ENCODE data around the gene NFX1. TPM values are rescaled to one million over a fixed set of nuclear protein-coding genes. Genes with fewer than 3 reads are reported as not detected.

NFX1 gene
- total RNA-seq, 2 experiments from 2014 or later: 37.5 to 37.8 TPM

DNA sequence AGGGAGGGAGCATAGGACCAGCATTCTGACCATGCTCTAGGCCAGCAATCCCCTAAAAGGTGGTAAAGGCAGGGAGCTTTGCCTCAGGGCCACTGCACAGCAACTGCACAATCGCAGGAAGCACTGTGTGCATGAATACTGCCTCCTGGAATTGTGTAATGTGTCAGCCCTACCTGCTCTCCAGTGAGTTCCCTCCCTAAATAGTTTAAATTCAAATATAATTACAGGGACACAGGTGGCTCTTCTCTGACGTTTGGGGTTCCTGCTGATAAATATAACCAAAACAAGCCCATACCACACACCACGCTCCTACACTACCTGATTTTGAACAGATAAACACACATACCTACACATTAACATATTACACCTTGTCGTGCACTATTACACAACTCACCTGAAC lies 34.8 kb upstream of the NFX1 start:
- Mint-ChIP-seq H3K36me3 (ENCODE audit: low read depth) (peaks cover 66% of the 10 kb centered on the region), H3K9me3 (no peaks in the 10 kb centered on the region), H3K4me1 (peaks cover 14% of the 10 kb centered on the region), H3K27me3 (no peaks in the 10 kb centered on the region), H3K27ac (no peak overlapping the region), H3K4me3 (no peak overlapping the region)
- ChIA-PET POLR2A (interaction anchor here (0.9 kb wide), 1 partner anchor 9 kb away, joined by 3 read pairs; the partner anchor contains the start of genes BAG1 and CHMP5), CTCF (no interaction called here)
- DNase-seq: no peak

DNA sequence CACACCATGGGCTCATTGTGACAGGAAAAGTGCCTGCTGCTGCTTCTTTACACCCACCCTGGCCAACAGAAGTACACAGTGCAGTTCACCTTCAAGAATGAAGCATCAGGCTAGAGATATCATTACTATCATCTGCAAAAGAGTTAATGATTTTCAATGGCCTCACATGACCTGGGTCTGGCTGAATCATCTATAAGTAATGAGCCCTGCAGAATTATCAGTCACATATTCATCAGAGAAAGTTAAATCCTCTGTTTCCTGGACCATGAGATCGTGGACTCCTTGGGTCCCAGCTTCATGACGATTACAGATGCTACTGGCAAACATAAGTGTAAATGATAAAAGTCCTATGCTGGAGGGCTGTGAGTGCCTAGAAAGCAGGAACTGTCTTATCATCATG lies 34.1 kb upstream of the NFX1 start:
- no peak overlapping the region for H3K27ac Mint-ChIP-seq
- H3K36me3 Mint-ChIP-seq (ENCODE audit: low read depth): peaks cover 73% of the 10 kb centered on the region
- H3K4me1 Mint-ChIP-seq: peaks cover 21% of the 10 kb centered on the region
- no peak for DNase-seq
- H3K4me3 Mint-ChIP-seq: no peak overlapping the region
- ChIA-PET CTCF (no interaction called here), POLR2A (no interaction called here)
- H3K27me3 Mint-ChIP-seq: no peaks in the 10 kb centered on the region
- no peaks in the 10 kb centered on the region for H3K9me3 Mint-ChIP-seq

DNA sequence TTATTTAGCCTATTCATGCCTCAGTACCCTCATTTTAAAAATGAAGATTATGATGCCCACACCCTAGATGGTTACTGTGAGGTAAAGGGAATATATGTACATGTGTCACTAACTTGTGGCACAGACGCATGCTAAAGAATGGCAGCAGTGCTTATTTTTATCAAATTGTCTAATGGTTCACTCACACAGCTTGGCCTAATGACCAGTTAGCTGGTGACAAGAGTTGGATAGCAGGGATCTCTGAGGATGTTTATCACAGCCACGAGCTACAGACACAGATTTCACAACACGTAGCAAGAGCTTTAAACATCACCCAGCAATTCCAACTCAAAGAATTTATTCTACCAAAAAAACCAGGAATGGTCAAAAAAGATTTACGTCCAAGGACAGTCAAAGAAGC lies 33.0 kb upstream of the NFX1 start:
- peaks cover 28% of the 10 kb centered on the region for H3K4me1 Mint-ChIP-seq
- CTCF ChIA-PET: no interaction called here
- no peak overlapping the region for H3K27ac Mint-ChIP-seq
- H3K4me3 Mint-ChIP-seq: no peak overlapping the region
- POLR2A ChIA-PET: interaction anchor here (0.9 to 1.1 kb wide), 2 partner anchors 17 to 213 kb away, joined by 3 read pairs; partner anchors contain the start of gene SPINK4
- H3K36me3 Mint-ChIP-seq (ENCODE audit: low read depth): peaks cover 78% of the 10 kb centered on the region
- no peaks in the 10 kb centered on the region for H3K27me3 Mint-ChIP-seq
- DNase-seq: no peak
- no peaks in the 10 kb centered on the region for H3K9me3 Mint-ChIP-seq

DNA sequence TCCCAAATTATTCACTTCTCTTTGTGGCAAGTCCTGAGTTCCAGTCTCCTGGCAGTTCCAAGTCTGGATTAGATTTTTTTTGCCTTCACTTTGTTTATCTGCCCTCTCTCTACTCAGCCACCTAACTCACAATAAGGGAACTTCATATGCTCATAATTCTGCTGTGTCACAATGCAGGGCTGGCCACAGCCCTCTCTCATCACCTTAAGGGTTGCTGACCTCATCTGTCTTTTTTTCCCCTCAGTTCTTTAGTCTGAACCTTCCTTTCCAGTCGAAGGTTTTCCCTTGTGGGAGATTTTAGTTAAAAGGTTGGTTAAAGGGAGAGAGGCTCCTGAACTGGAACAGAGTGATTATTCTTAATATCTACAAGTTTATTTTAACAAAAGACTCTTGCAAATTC lies 29.9 kb upstream of the NFX1 start:
- Mint-ChIP-seq H3K9me3 (no peaks in the 10 kb centered on the region), H3K4me3 (no peak overlapping the region), H3K4me1 (peaks cover 40% of the 10 kb centered on the region), H3K36me3 (ENCODE audit: low read depth) (peaks cover 77% of the 10 kb centered on the region), H3K27ac (no peak overlapping the region), H3K27me3 (no peaks in the 10 kb centered on the region)
- DNase-seq: no peak
- CTCF ChIA-PET: no interaction called here
- POLR2A ChIA-PET: no interaction called here

DNA sequence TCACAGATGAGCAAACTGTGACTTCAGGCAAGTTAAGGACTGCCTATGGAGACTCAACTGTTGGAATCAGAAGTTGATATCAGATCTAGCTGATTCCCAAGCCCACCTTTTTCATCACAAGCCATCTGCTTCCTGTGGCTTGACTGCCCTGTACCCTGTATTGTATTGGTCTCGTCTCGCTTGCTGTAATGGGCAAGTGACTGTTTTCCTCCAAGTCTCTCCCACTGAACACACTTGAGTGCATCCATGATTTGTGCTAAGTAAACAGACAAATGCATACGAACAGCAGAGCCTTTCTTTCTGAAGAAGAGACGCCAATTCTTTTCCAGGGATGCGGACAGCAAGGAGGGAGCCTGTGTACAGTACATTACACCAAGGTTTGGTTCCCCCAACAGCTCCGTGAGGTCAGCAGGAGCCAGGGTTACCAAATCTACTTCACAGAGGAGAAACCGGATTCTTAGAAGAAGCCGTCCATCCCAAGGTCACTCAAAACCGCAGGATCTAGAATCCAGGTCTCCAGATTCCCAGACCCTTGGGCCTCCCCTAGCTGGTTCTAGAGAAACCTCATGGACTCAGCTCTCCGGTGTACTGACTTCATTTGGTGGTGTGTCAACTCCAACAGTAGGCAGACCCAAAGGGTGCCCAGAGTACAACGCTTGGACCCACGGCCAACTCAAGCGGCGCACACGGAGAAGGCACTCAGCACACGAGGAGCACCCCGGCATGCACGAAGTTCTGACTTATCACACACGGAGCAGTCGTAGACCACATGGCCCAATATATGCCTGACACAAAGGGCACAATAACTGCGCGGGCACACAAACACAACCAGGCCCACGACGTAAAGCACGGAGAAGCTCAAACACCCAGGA lies 26.9 kb upstream of the NFX1 start:
- no peak for DNase-seq
- CTCF ChIA-PET: interaction anchor here (0.7 to 2.2 kb wide), 4 partner anchors 10 to 37 kb away, joined by 3 to 8 read pairs (median 3); partner anchors contain the start of gene NFX1
- H3K27ac Mint-ChIP-seq: peak overlapping the region; percentile 90

DNA sequence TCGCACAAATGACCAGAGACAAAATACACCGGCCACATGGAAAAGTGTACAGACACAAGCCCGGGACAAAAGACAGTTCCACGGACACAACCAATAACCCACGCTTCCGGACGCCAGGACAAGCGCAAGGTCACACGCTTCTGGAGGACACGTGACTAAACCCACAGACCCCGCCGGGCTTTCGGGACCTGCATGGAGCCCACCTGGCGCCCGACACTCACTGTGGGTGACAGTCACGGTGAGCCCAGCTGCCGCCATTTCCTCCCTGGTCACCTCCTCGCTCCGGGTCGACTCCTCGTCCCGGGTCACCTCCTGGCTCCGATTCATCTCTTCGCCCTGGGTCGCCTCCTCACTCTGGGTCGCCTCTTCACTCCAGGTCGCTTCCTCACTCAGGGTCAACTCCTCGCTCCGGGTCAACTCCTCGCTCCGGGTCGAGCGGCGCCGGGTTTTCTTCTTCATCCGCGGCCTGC lies 26.3 kb upstream of the NFX1 start:
- H3K27me3 Mint-ChIP-seq: no peaks in the 10 kb centered on the region
- peaks cover 67% of the 10 kb centered on the region for H3K4me1 Mint-ChIP-seq
- DNase-seq: peak; percentile 56
- POLR2A ChIA-PET: interaction anchor here (1.0 to 4.8 kb wide), 15 partner anchors 9 to 250 kb away, joined by 3 to 51 read pairs (median 6); partner anchors contain the start of genes DNAJA1, NFX1, NOL6 and SMU1
- H3K27ac Mint-ChIP-seq: peak overlapping the region; percentile 90
- H3K9me3 Mint-ChIP-seq: no peaks in the 10 kb centered on the region
- peak overlapping the region; percentile 92 for H3K4me3 Mint-ChIP-seq
- CTCF ChIA-PET: interaction anchor here (1.1 to 2.2 kb wide), 3 partner anchors 9 to 97 kb away, joined by 3 to 8 read pairs (median 3); partner anchors contain the start of genes B4GALT1 and NFX1
- peaks cover 82% of the 10 kb centered on the region for H3K36me3 Mint-ChIP-seq (ENCODE audit: low read depth)

More for the DNA sequence above, 26.9 kb upstream of the NFX1 start:
- POLR2A ChIA-PET: interaction anchor here (0.9 to 4.8 kb wide), 15 partner anchors 15 to 249 kb away, joined by 3 to 51 read pairs (median 6); partner anchors contain the start of genes DNAJA1, NFX1, NOL6 and SMU1
- no peaks in the 10 kb centered on the region for H3K27me3 Mint-ChIP-seq
- peaks cover 83% of the 10 kb centered on the region for H3K36me3 Mint-ChIP-seq (ENCODE audit: low read depth)
- H3K4me3 Mint-ChIP-seq: peak overlapping the region; percentile 92
- peaks cover 66% of the 10 kb centered on the region for H3K4me1 Mint-ChIP-seq
- H3K9me3 Mint-ChIP-seq: no peaks in the 10 kb centered on the region

DNA sequence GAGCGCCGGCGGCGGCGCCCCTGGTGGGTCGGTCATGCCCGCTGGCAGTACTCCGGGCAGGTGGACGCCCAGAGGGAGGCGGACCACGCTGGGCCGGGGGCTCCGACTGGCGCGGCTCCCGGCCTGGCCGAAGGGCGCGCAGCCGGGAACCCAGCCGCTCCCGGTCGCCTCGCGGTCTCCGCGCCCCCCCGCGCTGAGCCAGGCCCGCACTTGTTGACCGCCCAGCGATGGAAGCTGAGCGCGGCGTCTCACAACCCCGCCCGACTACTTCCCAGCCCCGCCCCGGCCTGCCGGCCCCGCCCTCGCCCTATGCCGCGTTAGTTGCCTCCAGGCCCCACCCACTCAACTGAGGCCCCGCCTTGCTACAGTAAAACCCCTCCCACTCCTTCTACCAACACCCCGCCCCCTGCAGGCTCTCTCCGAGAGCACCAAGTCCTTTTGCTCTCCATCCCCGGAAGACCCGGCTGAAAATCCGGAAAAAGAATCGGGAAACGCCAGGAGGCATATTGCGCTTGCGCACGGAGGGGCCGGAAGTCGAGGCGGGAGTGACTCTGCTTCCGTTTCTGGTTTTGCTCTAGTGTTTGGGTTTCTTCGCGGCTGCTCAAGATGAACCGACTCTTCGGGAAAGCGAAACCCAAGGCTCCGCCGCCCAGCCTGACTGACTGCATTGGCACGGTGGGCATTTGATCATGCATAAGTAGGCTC lies 25.7 kb upstream of the NFX1 start, which contains the start of the genes BAG1 and CHMP5:
Gene BAG1, minus strand, starts transcription at position 236 of the 705 bp plus-strand sequence.
Gene CHMP5, plus strand, starts transcription at position 577 of the 705 bp plus-strand sequence. Its CDS starts 30 bp downstream, at position 607.
- no peaks in the 10 kb centered on the region for H3K9me3 Mint-ChIP-seq
- H3K36me3 Mint-ChIP-seq (ENCODE audit: low read depth): peaks cover 77% of the 10 kb centered on the region
- ChIA-PET POLR2A (interaction anchor here (0.5 to 4.8 kb wide), 19 partner anchors 9 to 250 kb away, joined by 3 to 51 read pairs (median 4); partner anchors contain the start of genes B4GALT1, DNAJA1, NFX1 and NOL6), CTCF (interaction anchor here (0.5 to 2.2 kb wide), 4 partner anchors 9 to 198 kb away, joined by 3 to 8 read pairs (median 4); partner anchors contain the start of genes B4GALT1 and NFX1)
- peak within 1 kb of the TSS; percentile 97 for H3K27ac Mint-ChIP-seq
- peak; percentile 100 for DNase-seq
- peaks cover 66% of the 10 kb centered on the region for H3K4me1 Mint-ChIP-seq
- no peaks in the 10 kb centered on the region for H3K27me3 Mint-ChIP-seq
- H3K4me3 Mint-ChIP-seq: peak within 1 kb of the TSS; percentile 98

DNA sequence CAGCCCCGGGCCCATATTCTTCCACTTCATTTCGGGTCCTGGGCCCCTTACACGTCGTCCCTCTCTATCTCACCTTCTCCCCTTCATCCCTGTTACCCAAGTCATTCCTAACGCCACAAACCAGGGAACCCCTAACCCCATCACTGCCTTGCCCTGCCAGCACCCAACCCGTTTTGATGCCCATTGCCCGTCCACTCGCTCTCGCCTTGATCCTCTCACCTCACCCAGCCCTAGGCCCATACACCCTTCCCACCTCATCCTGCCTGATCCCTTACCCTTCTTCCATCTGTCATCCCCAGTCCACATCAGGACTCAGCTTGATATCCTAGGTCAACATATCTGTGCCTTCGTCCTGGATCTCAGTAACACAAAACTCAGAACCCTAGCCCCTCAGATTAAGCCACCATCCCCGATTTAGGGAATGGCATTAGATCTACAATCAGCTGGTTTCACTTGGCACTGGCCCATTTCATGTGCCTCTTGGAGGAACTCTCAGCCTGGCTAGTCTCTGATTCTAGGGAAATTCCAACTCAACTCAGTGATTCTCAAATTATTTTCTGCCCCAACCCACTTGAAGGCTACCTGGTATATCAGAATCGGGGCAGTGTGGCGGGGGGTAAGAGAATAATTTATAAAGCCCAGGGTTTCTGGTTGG lies 25.0 kb upstream of the NFX1 start:
- ChIA-PET POLR2A (interaction anchor here (0.7 to 4.8 kb wide), 8 partner anchors 13 to 240 kb away, joined by 3 to 51 read pairs (median 12); partner anchors contain the start of genes DNAJA1, NFX1 and SMU1), CTCF (no interaction called here)
- peaks cover 77% of the 10 kb centered on the region for H3K36me3 Mint-ChIP-seq (ENCODE audit: low read depth)
- DNase-seq: no peak
- H3K4me3 Mint-ChIP-seq: peak overlapping the region; percentile 98
- H3K4me1 Mint-ChIP-seq: peaks cover 63% of the 10 kb centered on the region
- H3K27me3 Mint-ChIP-seq: no peaks in the 10 kb centered on the region
- peak overlapping the region; percentile 97 for H3K27ac Mint-ChIP-seq
- H3K9me3 Mint-ChIP-seq: no peaks in the 10 kb centered on the region

DNA sequence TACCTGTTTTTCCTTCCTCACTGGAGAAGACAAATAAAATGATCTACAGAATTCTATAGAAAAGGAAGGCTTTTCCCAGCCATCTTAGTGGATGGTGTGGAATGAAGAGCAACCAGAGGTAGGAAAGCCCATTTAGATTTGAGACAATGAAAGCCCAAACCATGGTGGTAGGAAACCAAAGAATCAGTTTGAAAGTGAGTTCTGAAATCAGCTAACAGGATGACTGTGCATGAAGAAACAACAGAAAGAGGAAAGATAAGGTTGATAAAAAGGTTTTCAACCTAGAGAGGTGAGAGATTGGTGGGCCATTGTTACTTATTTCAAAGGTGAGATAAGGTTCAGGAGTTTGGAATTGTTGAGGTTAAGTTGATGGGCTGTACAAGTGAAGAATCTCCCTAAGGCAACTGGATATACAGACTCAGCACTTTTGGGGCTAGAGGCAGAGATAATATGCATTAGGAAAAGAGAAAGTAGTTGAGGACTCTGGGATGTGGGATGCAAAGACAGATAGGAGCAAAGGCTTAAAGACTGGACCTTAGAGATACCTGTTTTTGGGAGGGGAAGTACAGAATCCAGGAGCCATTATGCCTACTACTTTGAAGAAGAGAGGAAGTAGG lies 23.1 kb upstream of the NFX1 start:
- Mint-ChIP-seq H3K4me3 (peak overlapping the region; percentile 98), H3K27ac (peak overlapping the region; percentile 97), H3K9me3 (no peaks in the 10 kb centered on the region), H3K4me1 (peaks cover 61% of the 10 kb centered on the region), H3K27me3 (no peaks in the 10 kb centered on the region), H3K36me3 (ENCODE audit: low read depth) (peaks cover 79% of the 10 kb centered on the region)
- ChIA-PET CTCF (interaction anchor here (0.6 to 1.7 kb wide), 4 partner anchors 16 to 98 kb away, joined by 3 to 4 read pairs (median 4); partner anchors contain the start of gene NFX1), POLR2A (interaction anchor here (0.6 to 4.8 kb wide), 5 partner anchors 23 to 241 kb away, joined by 3 to 51 read pairs (median 4); partner anchors contain the start of genes NFX1 and SMU1)
- DNase-seq: no peak

DNA sequence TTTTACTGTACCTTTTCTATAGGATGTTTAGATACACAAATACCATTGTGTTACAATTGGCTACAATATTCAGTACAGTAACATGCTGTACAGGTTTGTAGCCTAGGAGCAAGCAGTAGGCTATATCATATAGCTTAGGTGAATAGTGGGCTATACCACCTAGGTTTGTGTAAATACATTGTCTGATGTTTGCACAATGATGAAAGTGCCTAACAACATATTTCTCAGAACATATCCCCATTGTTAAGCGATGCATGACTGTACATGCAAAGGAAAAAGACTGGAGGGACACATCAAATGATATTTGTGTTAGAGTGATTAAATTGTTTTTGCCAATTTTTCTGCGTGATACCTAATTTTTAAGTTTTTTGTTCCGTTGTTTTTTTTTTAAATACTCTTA lies 20.2 kb upstream of the NFX1 start:
- ChIA-PET POLR2A (no interaction called here), CTCF (no interaction called here)
- Mint-ChIP-seq H3K27me3 (no peaks in the 10 kb centered on the region), H3K4me1 (peaks cover 64% of the 10 kb centered on the region), H3K4me3 (no peak overlapping the region), H3K36me3 (ENCODE audit: low read depth) (peaks cover 82% of the 10 kb centered on the region), H3K9me3 (no peaks in the 10 kb centered on the region), H3K27ac (no peak overlapping the region)
- no peak for DNase-seq

DNA sequence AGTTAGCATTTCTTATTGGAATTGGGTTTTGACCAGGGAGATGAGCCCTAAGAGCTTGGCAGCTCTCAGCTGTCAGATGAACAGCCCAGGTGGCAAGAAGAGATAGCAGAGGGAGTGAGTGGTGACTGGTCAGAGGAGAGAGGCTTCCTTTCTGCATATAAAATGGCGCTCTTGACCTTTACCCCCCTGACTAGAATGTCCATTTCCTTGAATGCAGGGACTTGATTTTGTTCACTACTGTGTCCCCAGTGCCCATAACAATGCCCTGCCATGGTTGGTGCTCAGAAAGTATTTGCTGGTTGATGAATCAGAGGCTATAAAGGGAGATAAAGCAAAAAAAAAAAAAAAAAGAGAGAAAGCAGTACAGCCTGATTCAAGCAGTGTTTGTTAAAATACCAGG lies 18.3 kb upstream of the NFX1 start:
- ChIA-PET CTCF (interaction anchor here (0.7 to 2.0 kb wide), 3 partner anchors 15 to 584 kb away, joined by 3 to 8 read pairs (median 4); partner anchors contain the start of gene NFX1), POLR2A (interaction anchor here (0.6 kb wide), 1 partner anchor 547 kb away, joined by 3 read pairs; no protein-coding TSS in a partner anchor)
- Mint-ChIP-seq H3K4me1 (peaks cover 49% of the 10 kb centered on the region), H3K4me3 (no peak overlapping the region), H3K27me3 (no peaks in the 10 kb centered on the region), H3K36me3 (ENCODE audit: low read depth) (peaks cover 80% of the 10 kb centered on the region), H3K9me3 (no peaks in the 10 kb centered on the region), H3K27ac (no peak overlapping the region)
- no peak for DNase-seq

All from activated CD4-positive, alpha-beta memory T cell treated with anti-CD3 and anti-CD28 coated beads, Interleukin-2, amount 10 ng/mL, durations not matched to agents 7 days and 5 days (primary cell).